GM19397 (cell line): ENCODE data around the gene TRIP4.
A peak's percentile ranks its signal among the peaks of the same experiment; 100 is the strongest.
"Not testable (repeated sequence)": the region's sequence is repeated elsewhere in the genome, so short reads cannot be mapped to it uniquely, and the experiment has no call there.

Experiments
- ATAC-seq: cut with Tn5 transposase; IDR thresholded peaks from one replicate; pipeline ENCODE4 v1.9.1; 2021; ENCODE audit warnings: mild to moderate bottlenecking, moderate library complexity; ENCODE audit not compliant: unreplicated experiment

Gene TRIP4

DNA sequence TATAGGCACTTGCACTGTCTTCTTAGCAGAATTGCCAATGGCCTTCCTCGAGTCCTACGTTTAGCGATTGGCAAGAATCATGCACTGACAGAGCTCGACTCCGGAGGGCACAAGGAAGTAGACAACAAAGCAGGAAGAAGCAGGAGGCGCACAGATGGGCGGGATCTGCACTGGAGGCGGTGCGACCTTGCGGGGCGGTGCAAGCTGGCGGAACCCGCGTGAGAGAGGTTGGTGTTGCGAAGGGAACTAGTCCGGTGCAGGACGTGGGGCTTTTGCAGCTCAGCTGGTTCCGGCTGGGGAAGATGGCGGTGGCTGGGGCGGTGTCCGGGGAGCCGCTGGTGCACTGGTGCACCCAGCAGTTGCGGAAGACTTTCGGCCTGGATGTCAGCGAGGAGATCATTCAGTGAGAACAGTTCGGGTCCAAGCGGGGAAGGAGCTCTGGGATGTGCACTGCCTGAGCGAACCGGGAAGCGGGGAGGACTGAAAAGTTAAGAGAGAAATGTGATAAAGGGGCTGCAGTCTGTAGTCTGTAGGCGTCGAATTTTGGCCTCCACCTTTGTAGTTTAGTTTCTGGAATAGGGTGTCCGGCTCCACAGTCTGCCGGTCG lies at the start of gene TRIP4:
TSS of gene TRIP4 (plus strand) at position 275 of the 607 bp plus-strand sequence. CDS start at position 303, 28 bp downstream.
- peak; percentile 99 for ATAC-seq

DNA sequence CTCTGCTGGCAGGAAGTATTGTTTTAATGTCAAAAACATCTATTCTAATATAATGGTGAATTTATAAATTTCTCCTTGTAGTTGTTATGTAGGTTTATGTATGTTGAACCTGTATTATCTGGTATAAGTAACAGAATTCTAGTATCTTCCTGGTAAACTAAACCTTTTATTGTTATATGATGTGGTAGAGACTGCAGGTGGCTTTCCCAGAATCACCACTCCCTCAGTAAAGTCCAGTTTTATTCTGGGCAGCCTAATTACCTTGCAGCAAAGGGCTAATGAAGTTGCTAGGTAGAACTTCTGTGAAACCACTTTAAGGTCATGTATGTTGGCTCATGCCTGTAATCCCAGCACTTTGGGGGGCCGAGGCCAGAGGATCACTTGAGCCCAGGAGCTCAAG lies 47.3 kb upstream of the TRIP4 start:
- no peak for ATAC-seq

DNA sequence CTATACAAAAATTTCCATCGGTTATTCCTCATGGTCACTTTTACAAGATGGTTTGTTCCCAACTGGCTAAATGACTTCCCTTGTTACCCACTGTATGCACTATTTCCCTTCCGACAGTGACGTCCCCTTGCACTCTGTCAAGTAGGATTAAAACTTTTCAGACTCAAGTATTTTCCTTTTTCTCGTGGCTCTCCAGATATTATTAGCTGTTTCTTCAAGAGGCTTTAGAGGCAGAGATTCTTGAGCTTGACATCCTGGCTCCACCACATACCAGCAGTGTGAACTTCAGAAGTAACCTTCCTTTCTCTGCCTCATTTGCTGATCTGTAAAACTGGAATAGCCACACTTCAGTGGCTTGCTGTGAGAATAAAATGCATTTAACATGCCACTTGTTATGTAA lies 45.7 kb upstream of the TRIP4 start:
- ATAC-seq = no peak

DNA sequence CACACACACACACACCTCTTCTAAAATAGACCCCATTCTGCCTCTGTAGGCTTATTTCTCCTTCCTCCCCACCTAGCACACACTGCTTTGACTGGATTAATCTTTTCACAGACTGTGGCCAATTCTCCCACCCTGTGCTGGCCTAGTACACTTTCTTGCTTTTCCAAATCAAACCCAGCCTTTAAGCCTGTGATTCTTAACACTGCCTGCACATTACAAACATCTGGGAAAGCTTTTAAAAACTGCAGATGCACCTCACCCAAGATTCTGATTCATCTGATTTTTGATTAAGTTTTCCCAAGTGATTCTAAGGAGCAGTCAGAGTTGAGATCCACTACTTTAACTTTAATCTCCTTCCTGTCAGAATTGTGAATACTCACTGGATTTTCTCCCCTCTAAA lies 44.4 kb upstream of the TRIP4 start:
- ATAC-seq = no peak

DNA sequence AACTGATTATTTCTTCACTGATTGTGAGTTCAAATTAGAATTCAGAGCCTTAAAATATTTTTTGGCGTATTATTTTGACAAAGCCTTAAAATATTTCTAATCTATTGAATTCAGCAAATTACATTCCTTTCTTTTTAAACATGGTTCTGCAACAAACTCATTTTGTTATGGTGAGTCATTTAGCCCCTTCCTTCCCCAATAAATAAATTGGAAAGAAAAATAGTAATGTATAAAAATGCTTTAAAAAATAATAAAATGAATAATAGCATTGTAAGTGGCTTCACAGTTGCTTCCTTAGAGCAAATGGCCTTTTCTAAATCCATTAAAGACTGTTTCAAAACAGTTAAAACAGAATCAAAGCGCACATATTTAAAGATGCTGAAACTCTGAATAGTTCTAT lies 43.8 kb upstream of the TRIP4 start:
- no peak for ATAC-seq

DNA sequence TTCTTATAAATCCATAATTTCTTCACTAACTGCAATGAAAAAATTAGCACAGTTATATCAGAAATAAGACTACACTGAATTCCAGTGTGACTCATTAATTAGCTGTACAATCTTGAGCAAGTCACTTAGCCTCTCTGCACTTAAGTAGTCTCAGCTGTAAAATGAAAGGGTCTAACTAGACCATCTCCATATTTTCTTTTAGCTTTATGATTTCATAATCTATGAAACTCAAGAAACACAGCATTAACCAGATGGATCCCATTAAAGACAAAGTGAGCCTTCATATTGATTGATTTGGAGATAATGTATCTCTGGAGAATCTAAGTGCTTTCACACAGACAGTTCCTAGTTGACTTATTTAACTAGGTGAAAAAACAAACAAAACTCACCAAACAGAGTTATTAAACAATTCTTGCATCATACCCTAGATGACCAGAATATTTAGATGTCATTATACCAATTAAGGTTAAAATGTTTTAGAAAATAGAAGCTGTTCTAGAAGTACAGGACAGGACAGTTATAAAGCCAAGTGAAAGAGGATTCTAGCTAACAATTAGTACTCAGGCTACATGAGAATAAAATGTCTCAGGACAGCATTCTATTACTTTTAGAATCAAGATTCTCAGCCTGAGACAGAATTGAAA lies 42.9 kb upstream of the TRIP4 start:
- no peak for ATAC-seq

DNA sequence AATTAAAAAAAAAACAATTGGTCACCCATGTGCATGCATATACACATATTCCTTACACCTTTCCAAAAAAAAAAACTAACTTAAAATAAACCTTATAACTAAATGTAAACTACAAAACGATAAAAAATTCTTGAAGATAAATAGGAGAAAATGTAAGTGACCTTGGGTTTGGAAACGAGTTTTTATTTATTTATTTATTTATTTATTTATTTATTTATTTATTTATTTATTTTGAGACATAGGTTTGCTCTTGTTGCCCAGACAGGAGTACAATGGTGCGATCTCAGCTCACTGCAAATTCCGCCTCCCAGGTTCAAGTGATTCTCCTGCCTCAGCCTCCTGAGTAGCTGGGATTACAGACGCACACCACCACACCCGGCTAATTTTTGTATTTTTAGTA lies 41.4 kb upstream of the TRIP4 start:
- ATAC-seq = not testable (repeated sequence)

DNA sequence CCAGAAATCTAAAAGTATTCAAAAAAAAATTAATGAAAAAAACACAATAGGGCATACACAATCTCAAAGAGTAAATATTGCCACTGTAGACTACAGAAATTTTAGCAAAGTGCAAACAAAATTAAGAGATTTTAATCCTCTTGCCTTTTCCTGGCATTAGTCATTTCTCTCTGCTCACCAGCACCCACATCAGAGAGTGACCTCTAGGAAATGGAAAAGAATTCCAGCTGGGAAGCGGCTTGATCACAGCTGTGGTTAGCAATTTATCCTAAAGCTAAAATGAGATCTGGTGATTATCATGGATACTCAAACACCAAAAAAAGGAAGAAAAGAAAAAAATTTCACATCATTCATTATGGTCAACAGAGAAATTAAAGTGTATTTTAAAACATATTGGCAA lies 39.2 kb upstream of the TRIP4 start:
- no peak for ATAC-seq

DNA sequence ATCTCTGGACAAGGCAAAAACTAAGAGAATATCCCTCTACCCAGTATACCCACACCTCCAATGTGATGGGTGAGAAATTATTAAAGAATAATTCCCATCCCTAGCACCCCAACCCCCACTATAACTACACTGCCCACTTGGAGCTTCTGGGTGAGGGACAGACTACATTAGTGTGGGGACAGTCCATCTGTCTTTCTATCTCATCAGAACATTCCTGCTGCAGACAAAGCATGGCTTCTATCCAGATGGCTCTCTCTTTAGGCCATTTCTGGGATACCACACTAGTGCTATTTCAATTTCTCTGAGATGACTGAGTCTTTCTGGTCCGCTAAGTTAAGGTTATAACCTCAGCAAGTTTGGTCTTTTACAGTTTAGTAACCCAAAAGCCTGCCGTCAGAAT lies 38.3 kb upstream of the TRIP4 start:
- ATAC-seq = no peak

DNA sequence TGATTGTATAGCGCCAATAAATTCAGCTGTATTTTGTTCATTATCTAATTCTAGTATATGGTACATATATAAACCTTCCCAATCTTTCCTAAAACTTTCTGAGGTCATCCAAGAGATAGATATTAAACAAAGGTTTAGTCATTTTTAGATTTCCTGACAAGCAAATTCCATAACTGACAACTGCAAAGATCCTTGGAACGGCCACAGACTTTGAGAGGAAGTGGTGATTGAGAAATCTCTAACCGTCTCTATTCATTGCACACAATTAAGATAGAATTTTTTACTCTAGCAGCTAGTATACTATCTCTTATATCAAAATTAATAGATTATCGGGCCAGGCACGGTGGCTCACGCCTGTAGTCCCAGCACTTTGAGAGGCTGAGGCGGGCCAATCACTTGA lies 36.4 kb upstream of the TRIP4 start:
- ATAC-seq = no peak

DNA sequence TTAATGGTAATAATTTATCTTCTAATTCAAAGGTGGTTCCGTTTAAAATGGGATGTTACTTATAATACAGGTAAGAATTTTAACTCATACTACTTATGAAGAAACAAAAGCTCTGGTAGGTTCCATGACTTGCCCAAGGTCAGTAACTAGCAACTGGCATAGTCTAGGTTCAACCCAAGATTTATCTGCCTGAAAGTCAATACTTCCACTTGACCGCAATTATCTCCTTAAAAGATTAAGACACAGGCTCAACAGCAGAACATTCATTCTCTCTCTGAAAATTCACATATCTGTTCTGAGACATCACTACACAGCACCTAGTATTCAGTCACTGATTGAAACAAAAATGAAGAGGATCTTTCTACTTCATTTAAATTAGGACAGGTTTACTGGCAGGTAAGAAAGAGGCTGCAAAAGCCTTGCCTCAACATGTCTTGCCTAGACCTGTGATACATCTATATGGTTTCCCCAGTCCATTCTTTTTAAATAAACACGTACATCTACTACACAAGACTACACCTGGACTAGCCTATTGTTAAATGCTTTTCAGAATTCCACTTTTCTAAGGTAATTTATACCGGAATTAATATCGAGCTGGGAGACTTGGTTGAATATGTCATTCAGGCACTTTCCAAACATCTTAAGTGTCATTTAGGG lies 32.8 kb upstream of the TRIP4 start:
- ATAC-seq = no peak

DNA sequence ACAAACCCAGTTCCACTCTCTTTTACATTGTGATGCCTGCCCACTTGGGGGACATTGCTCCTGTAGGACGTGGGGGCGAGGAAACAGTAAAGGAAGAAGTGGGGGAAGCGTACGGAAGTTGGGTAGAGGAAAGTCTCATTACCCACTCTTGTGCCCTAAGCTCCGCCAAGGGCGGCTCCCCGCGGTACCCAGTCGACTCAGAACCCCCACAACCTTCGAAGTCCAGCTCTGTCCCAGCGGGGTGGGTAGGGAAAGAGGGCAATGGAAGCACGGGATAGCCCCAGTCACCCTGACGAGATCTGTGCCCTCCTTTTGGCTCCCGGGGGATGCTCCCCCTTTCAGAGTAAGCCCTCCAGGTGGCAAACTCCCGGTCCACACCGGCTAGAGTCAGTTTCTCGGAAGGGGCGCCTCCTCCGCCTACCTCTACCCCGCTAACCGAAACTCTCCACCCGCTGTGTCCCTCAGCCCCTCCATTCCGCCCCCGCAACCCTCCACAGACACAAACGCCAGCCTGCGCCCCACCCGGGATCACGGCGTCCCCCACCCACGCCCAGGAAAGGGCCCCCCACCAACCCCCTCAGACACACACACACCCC lies 32.2 kb upstream of the TRIP4 start:
- ATAC-seq = peak; percentile 3

DNA sequence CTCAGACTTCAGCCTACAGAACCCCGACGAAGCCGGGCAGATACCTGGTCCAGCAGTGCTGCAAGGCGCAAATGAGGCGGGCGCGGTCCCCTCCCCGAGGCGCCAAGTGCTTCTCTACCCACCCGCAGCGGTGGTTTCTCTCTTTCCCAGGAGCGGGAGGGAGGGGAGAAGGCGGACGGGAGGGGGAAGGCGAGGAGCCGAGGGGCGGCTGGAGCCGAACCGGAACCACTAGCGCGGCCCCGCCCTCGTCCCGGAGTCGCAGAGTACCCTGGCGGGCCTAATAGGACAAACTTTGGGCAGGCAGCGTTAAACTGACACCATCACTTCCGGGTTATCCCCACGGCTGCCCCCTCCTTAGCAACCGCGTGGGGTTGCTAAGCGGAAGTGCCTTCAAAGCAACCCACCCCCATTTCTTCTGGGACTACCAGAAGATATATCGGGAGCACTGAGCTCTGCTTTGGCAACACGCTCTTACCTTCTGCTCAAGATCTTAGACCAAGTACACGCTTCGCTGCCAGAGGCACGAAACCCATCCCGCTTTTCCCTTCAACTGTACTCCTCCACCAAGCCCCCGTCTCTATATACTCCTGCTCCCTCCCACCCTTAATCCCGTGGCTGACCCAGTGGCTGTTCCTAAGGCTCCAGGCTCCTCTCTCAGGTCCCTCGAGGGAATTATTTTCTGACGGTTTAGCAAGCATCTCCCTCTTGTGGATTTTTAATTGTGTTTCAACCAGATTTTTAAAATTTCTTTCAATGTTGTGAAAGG lies 31.5 kb upstream of the TRIP4 start, which contains the start of gene CSNK1G1:
TSS of gene CSNK1G1 (minus strand) at position 230 of the 766 bp plus-strand sequence. CDS start 55,674 bp downstream, outside the sequence.
- peak; percentile 98 for ATAC-seq

DNA sequence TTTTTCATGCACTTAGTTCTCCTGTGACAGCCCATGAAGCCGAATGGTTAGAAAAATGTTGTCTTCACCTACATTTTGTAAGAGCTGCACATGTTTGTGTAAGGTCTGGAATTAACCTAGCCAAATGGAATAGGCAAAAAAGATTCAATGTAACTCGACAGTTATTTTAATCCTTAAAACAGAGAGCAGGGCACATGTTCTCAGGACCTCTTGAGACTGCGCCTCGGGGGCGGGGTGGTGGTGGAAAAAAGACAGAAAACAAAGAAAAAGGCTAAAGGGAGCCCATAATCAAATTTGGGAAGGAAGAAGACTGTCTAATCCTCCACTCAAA lies 31.0 kb upstream of the TRIP4 start:
- no peak for ATAC-seq

DNA sequence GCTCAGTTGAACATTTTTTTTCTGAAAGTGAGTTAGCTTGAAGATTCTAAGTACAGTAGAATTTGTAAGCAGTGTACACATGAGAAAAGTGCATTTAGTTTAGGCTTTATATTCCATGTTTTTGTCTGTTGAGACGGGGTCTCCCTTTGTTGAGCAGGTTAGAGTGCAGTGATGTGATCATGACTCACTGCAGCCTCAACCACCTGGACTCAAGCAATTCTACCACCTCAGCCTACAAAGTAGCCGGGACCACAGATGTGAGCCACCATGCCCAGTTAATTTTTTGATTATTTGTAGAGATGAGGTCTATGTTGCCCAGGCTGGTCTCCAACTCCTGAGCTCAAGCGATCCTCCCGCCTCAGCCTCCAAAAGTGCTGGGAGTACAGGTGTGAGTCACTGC lies 26.4 kb upstream of the TRIP4 start:
- ATAC-seq = no peak

DNA sequence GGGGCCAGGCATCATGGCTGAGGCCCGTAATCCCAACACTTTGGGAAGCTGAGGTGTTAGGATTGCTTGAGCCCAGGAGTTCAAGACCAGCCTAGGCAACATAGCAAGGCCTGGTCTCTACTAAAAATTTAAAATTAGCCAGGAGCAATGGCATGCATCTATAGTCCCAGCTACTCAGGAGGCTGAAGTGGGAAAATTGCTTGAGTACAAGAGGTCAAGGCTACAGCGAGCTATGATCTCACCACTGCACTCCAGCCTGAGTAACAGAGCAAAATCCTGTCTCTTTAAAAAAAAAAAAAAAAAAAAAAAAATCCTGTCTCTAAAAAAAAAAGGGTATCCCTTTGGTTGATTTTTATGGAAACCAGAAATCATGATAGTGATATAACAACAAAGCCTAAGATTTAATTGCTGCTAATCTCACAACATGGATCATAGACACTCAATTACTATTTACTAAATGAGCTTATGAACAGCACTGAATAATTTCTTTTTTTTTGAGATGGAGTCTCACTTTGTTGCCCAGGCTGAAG lies 18.5 kb upstream of the TRIP4 start:
- ATAC-seq = no peak

DNA sequence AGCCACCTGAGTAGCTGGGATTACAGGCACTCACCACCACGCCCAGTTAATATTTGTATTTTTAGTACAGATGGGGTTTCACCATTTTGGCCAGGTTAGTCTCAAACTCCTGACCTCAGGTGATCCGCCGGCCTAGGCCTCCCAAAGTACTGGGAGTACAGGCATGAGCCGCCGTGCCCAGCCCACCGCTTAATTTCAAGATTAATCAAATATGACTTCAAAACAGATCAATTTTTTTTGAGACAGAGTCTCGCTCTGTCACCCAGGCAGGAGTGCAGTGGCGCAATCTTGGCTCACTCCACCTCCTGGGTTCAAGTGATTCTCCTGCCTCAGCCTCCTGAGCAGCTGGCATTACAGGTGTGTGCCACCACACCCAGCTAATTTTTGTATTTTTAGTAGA lies 16.3 kb upstream of the TRIP4 start:
- ATAC-seq = not testable (repeated sequence)

DNA sequence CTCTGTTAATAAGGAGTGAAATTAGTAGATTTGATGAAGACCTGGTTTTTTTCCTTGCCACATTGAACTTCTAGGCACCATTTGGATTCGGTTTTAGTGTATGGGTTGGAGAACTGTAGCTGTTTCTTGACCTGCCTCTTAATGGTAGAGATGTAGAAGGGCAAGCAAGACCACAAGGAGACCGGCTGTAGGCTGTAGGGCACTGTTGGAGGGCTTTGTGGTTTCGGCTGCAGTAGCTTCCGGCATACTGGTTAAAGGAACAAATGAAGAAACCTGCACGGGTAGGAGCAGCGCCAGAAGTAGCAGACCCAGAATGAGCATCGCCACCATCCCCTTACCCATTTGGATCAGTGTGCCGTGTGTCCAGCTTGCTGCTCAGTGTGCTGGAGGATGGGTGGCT lies 14.3 kb upstream of the TRIP4 start:
- no peak for ATAC-seq

DNA sequence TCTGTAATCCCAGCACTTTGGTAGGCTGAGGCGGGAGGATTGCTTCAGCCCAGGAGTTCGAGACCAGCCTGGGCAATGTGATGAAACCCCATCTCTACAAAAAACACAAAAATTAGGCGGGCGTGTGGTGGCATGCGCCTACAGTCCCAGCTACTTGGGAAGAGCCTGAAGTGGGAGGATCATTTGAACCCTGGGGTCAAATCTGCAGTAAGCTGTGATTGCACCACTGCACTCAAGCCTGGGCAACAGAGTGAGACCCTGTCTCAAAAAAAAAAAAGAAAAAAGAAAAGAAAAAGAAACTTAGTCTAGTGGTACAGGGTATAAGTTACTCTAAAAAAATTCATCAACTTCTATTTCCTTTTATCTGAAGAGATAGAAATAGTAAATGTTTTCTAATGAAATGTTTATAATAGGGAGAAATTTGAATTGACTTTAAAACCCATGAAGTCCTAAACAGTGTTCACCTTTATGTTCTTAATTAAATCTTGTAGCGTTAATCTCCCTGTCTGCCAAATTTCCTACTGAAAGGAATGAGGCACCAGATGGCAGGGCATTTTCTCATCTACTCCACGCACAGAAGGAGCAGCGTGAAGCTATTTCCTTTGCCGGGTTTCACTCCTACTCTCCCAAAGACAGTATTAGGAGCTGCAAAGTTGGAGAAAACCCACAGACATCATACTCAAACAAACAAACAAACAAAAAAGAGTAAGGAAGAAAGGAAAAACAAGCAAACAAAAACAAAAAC lies 8.2 kb upstream of the TRIP4 start:
- ATAC-seq = no peak

DNA sequence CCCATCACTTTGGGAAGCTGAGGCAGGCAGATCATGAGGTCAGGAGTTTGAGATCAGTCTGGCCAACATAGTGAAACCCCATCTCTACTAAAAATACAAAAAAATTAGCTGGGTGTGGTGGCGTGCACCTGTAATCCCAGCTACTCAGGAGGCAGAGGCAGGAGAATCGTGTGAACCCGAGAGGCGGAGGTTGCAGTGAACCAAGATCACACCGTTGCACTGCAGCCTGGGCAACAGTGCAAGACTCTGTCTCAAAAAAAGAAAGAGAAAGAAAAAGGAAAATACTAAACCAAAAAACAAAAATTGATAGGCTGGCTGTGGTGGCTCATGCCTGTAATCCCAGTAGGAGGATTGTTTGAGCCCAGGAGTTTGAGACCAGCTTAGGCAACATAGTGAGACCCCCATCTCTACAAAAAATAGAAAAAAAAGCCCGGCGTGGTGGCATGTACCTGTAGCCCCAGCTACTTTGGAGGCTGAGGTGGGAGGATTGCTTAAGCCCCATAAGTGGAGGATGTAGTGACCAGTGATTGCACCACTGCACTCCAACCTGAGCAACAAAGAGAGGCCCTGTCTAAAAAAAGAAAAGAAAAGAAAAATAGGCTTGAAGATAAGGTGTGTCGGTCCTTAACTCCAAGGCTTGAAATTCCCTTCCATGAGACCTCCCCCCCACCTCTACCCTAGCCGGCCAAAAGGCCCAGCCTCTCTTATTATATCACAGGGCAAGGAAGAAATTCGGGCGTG lies 7.3 kb upstream of the TRIP4 start:
- not testable (repeated sequence) for ATAC-seq
